ENCODE results near the gene SRGAP2B. TPM values are rescaled to one million over a fixed set of nuclear protein-coding genes. Genes with fewer than 3 reads are reported as not detected.
"Not testable (repeated sequence)": the region's sequence is repeated elsewhere in the genome, so short reads cannot be mapped to it uniquely, and the experiment has no call there.

Gene SRGAP2B
- total RNA-seq, 2 experiments from 2014 or later, result 14.4 to 15.7 TPM

DNA sequence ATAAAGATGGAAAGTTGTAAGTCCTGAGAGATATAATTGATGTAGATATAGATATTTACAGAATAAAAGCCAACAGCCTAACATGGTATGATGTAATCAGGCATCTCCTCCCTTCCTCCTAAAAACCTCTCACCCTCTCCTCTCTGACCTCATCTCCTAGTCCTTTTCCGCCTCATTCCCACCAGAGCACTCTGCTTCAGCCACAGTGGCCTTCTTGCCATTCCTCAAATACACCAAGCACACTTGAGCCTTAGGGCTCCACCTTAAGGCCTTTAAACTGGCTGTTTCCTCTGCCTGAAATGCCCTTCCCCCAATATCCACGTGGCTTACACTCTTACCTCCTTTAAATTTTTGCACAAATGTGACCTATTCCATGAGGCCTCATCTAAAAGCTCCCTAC is 75.4 kb downstream of the SRGAP2B start:
- CTCF ChIA-PET; H3K27me3 Mint-ChIP-seq; H3K9me3 Mint-ChIP-seq; H3K27ac Mint-ChIP-seq; H3K4me1 Mint-ChIP-seq (ENCODE audit: low read depth); POLR2A ChIA-PET; intact Hi-C loops (cut with micrococcal nuclease); ATAC-seq; DNase-seq; H3K36me3 Mint-ChIP-seq (ENCODE audit: low read depth); H3K4me3 Mint-ChIP-seq: not testable (repeated sequence)

DNA sequence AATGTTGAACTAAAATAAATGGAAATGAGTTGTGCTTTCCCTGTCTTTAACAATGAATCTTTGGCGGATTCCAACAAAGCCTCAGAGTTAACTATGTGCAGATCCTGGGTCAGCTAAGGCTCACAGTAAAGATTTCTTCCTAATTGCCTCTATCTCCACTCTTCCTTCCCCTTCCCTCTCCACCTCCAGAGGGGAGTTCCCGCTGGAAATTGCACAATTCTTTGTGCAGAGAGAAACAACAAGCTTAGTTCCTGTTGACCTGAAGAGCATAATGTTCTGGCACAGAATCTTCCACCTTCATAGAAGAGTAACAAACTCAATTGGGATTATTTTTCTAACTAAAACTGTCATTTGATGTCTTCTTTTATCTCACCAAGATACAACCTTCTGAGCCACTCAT is 77.4 kb downstream of the SRGAP2B start:
- H3K36me3 Mint-ChIP-seq (ENCODE audit: low read depth); DNase-seq; H3K27me3 Mint-ChIP-seq; POLR2A ChIA-PET; H3K4me3 Mint-ChIP-seq; H3K9me3 Mint-ChIP-seq; H3K27ac Mint-ChIP-seq; intact Hi-C loops (cut with micrococcal nuclease); ATAC-seq; CTCF ChIA-PET; H3K4me1 Mint-ChIP-seq (ENCODE audit: low read depth): not testable (repeated sequence)

DNA sequence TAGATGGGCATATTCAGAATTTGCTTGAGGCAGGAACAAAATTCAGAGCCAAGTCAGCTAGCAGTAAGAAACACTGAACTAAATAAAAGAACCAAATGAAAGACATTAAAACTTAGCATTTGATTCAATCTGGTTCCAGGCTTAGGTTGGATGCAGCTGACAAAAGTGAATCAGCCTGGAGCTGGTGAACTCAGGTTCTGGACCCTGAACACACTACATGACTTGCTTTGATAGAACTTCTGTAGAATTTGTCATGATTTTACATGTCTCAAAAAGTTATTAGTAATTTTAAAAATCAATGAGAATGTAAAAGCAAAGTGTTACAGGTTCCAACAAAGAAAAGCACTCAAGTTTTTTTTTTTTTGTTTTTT is 78.7 kb downstream of the SRGAP2B start:
- DNase-seq; H3K27me3 Mint-ChIP-seq; ATAC-seq; intact Hi-C loops (cut with micrococcal nuclease); H3K4me1 Mint-ChIP-seq (ENCODE audit: low read depth); POLR2A ChIA-PET; H3K27ac Mint-ChIP-seq; CTCF ChIA-PET; H3K4me3 Mint-ChIP-seq; H3K9me3 Mint-ChIP-seq; H3K36me3 Mint-ChIP-seq (ENCODE audit: low read depth): not testable (repeated sequence)

DNA sequence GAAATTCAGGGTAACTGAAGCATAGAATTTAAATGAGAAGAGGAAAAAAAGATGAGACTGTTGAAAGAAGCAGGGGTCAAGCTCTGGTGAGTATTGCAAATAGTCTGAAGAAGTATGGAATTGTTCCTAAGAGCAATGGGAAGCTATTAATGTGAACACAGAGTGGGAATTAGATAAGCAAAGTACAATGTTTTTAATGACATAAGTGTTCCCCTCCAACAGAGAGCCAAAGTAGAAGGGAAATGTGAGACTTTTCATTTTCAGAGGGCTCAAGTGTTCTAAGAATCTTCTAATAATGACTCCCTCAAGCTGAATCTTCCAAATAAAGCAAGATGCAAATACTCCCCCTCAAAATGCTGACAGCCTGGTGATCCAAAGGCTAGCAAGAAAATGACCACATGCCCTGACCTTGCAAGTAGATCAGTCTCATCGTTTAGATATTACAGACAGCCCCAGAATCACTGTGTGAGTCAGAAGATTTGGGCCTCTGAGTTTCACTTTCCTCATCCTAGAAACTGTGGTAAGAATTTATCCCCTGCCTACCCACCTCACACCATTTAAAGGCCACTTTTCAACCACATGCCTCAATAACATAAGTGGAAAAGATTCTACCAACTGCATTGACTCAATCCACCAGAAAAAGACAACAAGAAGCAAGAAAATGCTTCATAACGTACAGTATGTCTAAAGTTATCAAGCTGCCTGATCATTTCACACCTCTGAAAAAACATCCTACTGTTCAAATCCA is 79.2 kb downstream of the SRGAP2B start:
- POLR2A ChIA-PET; CTCF ChIA-PET; H3K4me3 Mint-ChIP-seq; H3K36me3 Mint-ChIP-seq (ENCODE audit: low read depth); DNase-seq; H3K27me3 Mint-ChIP-seq; intact Hi-C loops (cut with micrococcal nuclease); H3K4me1 Mint-ChIP-seq (ENCODE audit: low read depth); H3K9me3 Mint-ChIP-seq; H3K27ac Mint-ChIP-seq: not testable (repeated sequence)
- ATAC-seq, result peak; percentile 91

- ATAC-seq; POLR2A ChIA-PET; H3K4me3 Mint-ChIP-seq; H3K36me3 Mint-ChIP-seq (ENCODE audit: low read depth); H3K27me3 Mint-ChIP-seq; H3K9me3 Mint-ChIP-seq; H3K4me1 Mint-ChIP-seq (ENCODE audit: low read depth); intact Hi-C loops (cut with micrococcal nuclease); CTCF ChIA-PET; DNase-seq; H3K27ac Mint-ChIP-seq: not testable (repeated sequence)
Measured at GRCh38 chr1:145013353-145013752, 81.8 kb downstream of the SRGAP2B start.

DNA sequence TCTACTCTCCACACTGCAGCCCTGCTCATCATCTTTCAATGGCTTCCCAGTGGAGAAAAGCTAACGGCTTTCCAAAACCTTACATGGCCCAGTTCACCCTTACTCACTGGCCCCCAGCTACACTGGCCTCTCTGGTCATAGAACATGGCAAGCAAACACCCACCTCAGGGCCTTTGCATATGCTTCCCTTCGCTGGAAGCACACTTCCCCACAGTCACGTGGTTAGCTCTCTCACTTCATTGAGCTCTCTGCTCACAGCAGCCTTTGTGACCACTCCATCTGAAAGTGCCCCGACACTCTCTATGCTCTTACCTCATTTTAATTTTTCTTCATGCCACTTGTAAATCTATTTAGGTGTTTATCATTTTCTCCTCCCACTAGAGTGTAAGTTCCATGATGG is 83.3 kb downstream of the SRGAP2B start:
- intact Hi-C loops (cut with micrococcal nuclease); H3K9me3 Mint-ChIP-seq; DNase-seq; H3K4me3 Mint-ChIP-seq; CTCF ChIA-PET; ATAC-seq; POLR2A ChIA-PET; H3K27ac Mint-ChIP-seq; H3K27me3 Mint-ChIP-seq; H3K36me3 Mint-ChIP-seq (ENCODE audit: low read depth); H3K4me1 Mint-ChIP-seq (ENCODE audit: low read depth): not testable (repeated sequence)

DNA sequence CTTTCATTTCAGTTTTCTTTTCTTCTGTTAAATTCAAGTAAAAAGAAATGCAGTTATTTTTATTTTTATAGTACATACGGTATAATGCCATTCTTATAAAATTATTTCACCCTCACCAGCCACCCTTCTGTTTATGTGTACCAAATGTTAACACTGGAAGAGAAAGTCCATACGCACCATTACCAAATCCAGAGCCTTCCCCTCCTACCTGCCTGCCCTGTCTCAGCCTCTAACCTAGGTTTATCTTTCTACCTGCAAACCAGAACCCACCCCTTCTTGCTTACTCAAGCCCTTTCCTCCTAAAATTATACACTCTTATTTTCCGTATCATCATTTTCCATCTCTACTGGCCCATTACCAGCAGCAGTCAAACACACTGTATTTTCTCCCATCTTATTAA is 84.5 kb downstream of the SRGAP2B start:
- H3K36me3 Mint-ChIP-seq (ENCODE audit: low read depth); ATAC-seq; CTCF ChIA-PET; H3K9me3 Mint-ChIP-seq; H3K27me3 Mint-ChIP-seq; H3K4me1 Mint-ChIP-seq (ENCODE audit: low read depth); DNase-seq; POLR2A ChIA-PET; intact Hi-C loops (cut with micrococcal nuclease); H3K4me3 Mint-ChIP-seq; H3K27ac Mint-ChIP-seq: not testable (repeated sequence)

- intact Hi-C loops (cut with micrococcal nuclease), result not testable (repeated sequence)
Measured at GRCh38 chr1:145009928-145010327, 85.2 kb downstream of the SRGAP2B start.

DNA sequence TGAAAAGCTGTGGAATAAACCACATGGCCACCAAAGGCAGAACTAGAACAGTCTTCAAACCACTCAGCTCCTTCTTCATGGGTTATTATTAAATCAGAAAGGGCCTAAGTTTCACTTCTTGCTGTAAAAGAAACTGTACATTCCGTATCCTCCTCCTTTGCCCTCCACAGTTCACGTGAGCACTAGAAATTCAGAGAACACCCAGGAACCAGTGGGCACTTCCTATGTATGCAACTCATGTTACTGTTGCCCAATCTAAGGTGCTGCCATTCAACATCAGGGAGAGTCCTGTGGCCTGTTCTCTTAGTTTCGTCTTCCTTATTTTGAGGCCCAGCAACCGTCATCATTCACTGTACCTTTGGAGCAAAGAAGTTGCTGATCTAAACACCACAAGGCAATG is 86.7 kb downstream of the SRGAP2B start:
- CTCF ChIA-PET; H3K4me1 Mint-ChIP-seq (ENCODE audit: low read depth); H3K4me3 Mint-ChIP-seq; DNase-seq; H3K36me3 Mint-ChIP-seq (ENCODE audit: low read depth); H3K27me3 Mint-ChIP-seq; intact Hi-C loops (cut with micrococcal nuclease); ATAC-seq; H3K9me3 Mint-ChIP-seq; POLR2A ChIA-PET; H3K27ac Mint-ChIP-seq: not testable (repeated sequence)

More at GRCh38 chr1:145009928-145010327, 85.2 kb downstream of the SRGAP2B start:
- POLR2A ChIA-PET; H3K9me3 Mint-ChIP-seq; H3K36me3 Mint-ChIP-seq (ENCODE audit: low read depth); DNase-seq; H3K27me3 Mint-ChIP-seq; H3K27ac Mint-ChIP-seq; CTCF ChIA-PET; H3K4me1 Mint-ChIP-seq (ENCODE audit: low read depth): not testable (repeated sequence)
- peak overlapping the region; percentile 40 for H3K4me3 Mint-ChIP-seq
- ATAC-seq, result peak; percentile 72

DNA sequence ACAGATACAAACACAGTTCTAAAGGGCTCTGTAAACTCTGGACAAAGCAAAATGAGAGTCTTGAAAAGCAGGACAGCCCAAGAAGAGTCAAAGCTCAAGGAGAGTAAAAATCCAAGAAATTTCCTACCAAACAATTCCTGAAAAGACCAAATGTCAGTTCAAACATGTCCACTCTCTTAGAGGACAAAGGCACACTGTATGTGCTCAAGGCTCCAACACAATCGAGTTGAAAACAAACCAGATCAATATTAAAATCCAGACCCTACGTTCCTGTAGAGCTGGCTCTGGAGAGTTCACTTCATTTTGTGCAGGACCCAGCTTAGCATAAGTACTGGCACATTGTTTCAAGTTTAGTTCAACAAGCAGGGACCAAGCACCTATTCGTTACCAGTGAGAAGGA is 90.0 kb downstream of the SRGAP2B start:
- H3K27me3 Mint-ChIP-seq; intact Hi-C loops (cut with micrococcal nuclease); H3K27ac Mint-ChIP-seq; H3K36me3 Mint-ChIP-seq (ENCODE audit: low read depth); CTCF ChIA-PET; H3K4me3 Mint-ChIP-seq; H3K4me1 Mint-ChIP-seq (ENCODE audit: low read depth); H3K9me3 Mint-ChIP-seq; ATAC-seq; POLR2A ChIA-PET; DNase-seq: not testable (repeated sequence)

- ATAC-seq; H3K4me1 Mint-ChIP-seq (ENCODE audit: low read depth); intact Hi-C loops (cut with micrococcal nuclease); H3K9me3 Mint-ChIP-seq; H3K27ac Mint-ChIP-seq; H3K27me3 Mint-ChIP-seq; H3K4me3 Mint-ChIP-seq; H3K36me3 Mint-ChIP-seq (ENCODE audit: low read depth); DNase-seq; CTCF ChIA-PET; POLR2A ChIA-PET: not testable (repeated sequence)
Measured at GRCh38 chr1:145001381-145001780, 93.7 kb downstream of the SRGAP2B start.

GRCh38 chr1:145000743-145001326 is 94.3 kb downstream of the SRGAP2B start:
- H3K9me3 Mint-ChIP-seq; CTCF ChIA-PET; DNase-seq; POLR2A ChIA-PET; intact Hi-C loops (cut with micrococcal nuclease); H3K27me3 Mint-ChIP-seq; H3K4me1 Mint-ChIP-seq (ENCODE audit: low read depth); H3K36me3 Mint-ChIP-seq (ENCODE audit: low read depth); H3K27ac Mint-ChIP-seq; H3K4me3 Mint-ChIP-seq; ATAC-seq: not testable (repeated sequence)
